ENCODE measurements around the gene FOXC2.

GRCh38 chr16:86577314-86577971 is 10.8 kb downstream of the FOXC2 start:
- TF ChIP-seq CTCF (IDR thresholded peaks at IDR 0.05; ENCODE audit: borderline replicate concordance, extremely low read depth, low read length, poor library complexity, severe bottlenecking) (no peak), EZH2 (IDR thresholded peaks at IDR 0.05; ENCODE audit: borderline replicate concordance, low read depth, low read length, severe bottlenecking) (no peak)
